A549 (cell line): Measurements from ENCODE around the gene MATR3.

Source experiments
- CTCF ChIP-seq: fragments of >200 bp; sonication (Bioruptor Twin); formaldehyde crosslinking; IDR thresholded peaks from 3 replicates; pipeline ENCODE4 v1.5.1; 2016
- ESRRA ChIP-seq: fragments of 150-350 bp; IDR thresholded peaks from 2 replicates; pipeline ENCODE4 v1.6.1; 2014; ENCODE audit warnings: mild to moderate bottlenecking, low read length, borderline replicate concordance
- HMGXB4 ChIP-seq: fragments of 250-450 bp; sonication (Bioruptor Pico); IDR thresholded peaks from 2 replicates; pipeline ENCODE4 v1.5.0; 2021; ENCODE audit warnings: mild to moderate bottlenecking, moderate library complexity, borderline replicate concordance
- JUN ChIP-seq, 2 experiments: fragments of >200 bp; sonication (Bioruptor Twin); formaldehyde crosslinking; IDR thresholded peaks; 2 replicates in 1 of 2; 3 replicates in 1 of 2; pipeline ENCODE4 v1.6.1; 2016 to 2017
- MAX ChIP-seq: IDR thresholded peaks from 2 replicates; pipeline ENCODE4 v1.6.1; 2012
- POLR2A ChIP-seq: IDR thresholded peaks from 2 replicates; pipeline ENCODE4 v1.6.1; 2012; ENCODE audit warnings: mild to moderate bottlenecking, low read length
- RCOR1 ChIP-seq: fragments of 150-350 bp; IDR thresholded peaks from 2 replicates; pipeline ENCODE4 v1.6.1; 2014; ENCODE audit warnings: antibody characterized with exemption, low read length, low read depth
- RFX5 ChIP-seq: fragments of 450-650 bp; IDR thresholded peaks from 2 replicates; pipeline ENCODE4 v1.7.1; 2014; ENCODE audit warnings: antibody characterized with exemption, mild to moderate bottlenecking, moderate library complexity
- USF2 ChIP-seq: fragments of 450-650 bp; IDR thresholded peaks from 2 replicates; pipeline ENCODE4 v1.6.1; 2014; ENCODE audit warnings: antibody characterized with exemption

- TF ChIP-seq MAX (no peak), USF2 (no peak), JUN (IDR thresholded peaks at IDR 0.05) (no peak), RFX5 (no peak), HMGXB4 (CRISPR knock-in tag) (no peak), CTCF (no peak), POLR2A (no peak), RCOR1 (no peak), ESRRA (no peak)
Observed at GRCh38 chr5:139378101-139378825, 84.7 kb downstream of the MATR3 start.
